Cortex of kidney (tissue), 1 donor: Measurements from ENCODE around the gene INTS14.

Experiments
- DNase-seq: peaks from one replicate; lab custom pipeline; 2025; lab: John Stamatoyannopoulos, UW

INTS14 gene

GRCh38 chr15:65530318-65531111 is 80.4 kb downstream of the INTS14 start, which contains the start of gene HACD3:
Gene HACD3, plus strand, starts transcription at chr15:65530463. Its CDS starts 169 bp downstream, at chr15:65530632.
- no peak for DNase-seq

- no peak for DNase-seq
Measured at GRCh38 chr15:65529762-65530317, 81.1 kb downstream of the INTS14 start.
